Neural crest cell (in vitro differentiated cells): ENCODE results near the gene GDPD5. TPM values are rescaled to one million over a fixed set of nuclear protein-coding genes. Genes with fewer than 3 reads are reported as not detected.

Experiments used
- DNase-seq: peaks from one replicate; pipeline ENCODE4 v3.0.0; 2021; ENCODE audit warnings: low read depth, mixed read lengths, low spot score
- H3K27ac Mint-ChIP-seq: one replicate; pipeline ENCODE4 v1.8.0; 2021; ENCODE audit warnings: mild to moderate bottlenecking, mixed read lengths; ENCODE audit not compliant: unreplicated experiment
- H3K27me3 Mint-ChIP-seq: 2 replicates; pipeline ENCODE4 v1.8.0; 2021; ENCODE audit warnings: low read depth, mild to moderate bottlenecking, mixed read lengths
- H3K36me3 Mint-ChIP-seq: 2 replicates; pipeline ENCODE4 v1.8.0; 2021; ENCODE audit warnings: low read depth, mild to moderate bottlenecking, mixed read lengths
- H3K4me1 Mint-ChIP-seq: 2 replicates; pipeline ENCODE4 v1.8.0; 2021; ENCODE audit warnings: mixed read lengths
- H3K4me3 Mint-ChIP-seq: one replicate; pipeline ENCODE4 v1.8.0; 2021; ENCODE audit warnings: mild to moderate bottlenecking, mixed read lengths
- H3K9me3 Mint-ChIP-seq: 2 replicates; pipeline ENCODE4 v1.8.0; 2021; ENCODE audit warnings: mixed read lengths
- long read RNA-seq: library from polyadenylated mRNA; unstranded; transcript quantifications from one replicate; pipeline ENCODE4 v2.0.0, GENCODE V29; 2020
- total RNA-seq: library from RNA; stranded (reverse); gene quantifications from 2 replicates; pipeline ENCODE4 v1.2.1, GENCODE V29; 2021
- TF ChIP-seq, protein P1 (sequence below): fragments of 200-600 bp; sonication (generic); conservative IDR thresholded peaks from 2 replicates; pipeline ENCODE4 v1.5.0; 2021; ENCODE audit warnings: antibody characterized with exemption, mild to moderate bottlenecking

Gene GDPD5, protein sequence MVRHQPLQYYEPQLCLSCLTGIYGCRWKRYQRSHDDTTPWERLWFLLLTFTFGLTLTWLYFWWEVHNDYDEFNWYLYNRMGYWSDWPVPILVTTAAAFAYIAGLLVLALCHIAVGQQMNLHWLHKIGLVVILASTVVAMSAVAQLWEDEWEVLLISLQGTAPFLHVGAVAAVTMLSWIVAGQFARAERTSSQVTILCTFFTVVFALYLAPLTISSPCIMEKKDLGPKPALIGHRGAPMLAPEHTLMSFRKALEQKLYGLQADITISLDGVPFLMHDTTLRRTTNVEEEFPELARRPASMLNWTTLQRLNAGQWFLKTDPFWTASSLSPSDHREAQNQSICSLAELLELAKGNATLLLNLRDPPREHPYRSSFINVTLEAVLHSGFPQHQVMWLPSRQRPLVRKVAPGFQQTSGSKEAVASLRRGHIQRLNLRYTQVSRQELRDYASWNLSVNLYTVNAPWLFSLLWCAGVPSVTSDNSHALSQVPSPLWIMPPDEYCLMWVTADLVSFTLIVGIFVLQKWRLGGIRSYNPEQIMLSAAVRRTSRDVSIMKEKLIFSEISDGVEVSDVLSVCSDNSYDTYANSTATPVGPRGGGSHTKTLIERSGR
- 13.3 and 15.4 TPM in 2 replicates for total RNA-seq
- long read RNA-seq = 0 reads

DNA sequence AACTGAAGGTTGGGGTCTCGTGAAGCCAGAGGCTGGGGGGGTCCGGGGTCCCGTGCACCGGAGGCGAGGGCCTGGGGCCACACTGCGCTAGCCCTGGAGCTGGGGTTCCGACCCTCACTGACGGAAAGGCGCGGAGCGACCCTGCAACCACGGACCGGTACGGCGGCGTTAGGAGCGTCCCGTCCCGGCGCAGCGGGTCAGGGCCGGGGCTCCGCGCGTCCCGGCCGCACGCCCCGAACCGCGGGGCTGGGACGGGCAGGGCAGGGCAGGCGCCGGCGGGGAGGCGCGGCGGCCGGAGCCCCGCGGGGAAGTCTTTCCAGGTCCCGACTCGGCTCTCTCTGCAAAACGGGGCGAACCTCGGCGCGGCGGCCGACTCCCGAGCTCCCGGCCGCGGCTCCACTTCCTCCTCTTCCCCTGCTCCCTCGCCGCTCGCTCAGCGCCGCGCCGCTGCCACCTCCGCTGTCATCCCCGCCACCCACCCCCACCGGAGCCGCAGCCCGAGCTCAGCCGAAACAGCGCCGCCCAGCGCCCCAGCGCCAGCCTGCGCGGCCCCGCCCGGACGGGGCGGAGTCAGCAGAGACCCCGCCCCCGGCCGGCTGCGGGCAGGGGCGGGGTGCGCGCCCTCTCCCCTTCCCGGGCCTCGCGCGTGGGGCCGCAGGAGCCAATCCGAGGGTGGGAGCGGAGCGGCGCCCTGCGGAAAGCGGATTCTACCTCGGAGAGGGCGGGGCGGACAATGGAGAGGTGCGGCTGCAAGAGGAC lies at the start of gene GDPD5:
Gene GDPD5 (minus strand): TSS at position 509 of the 759 bp plus-strand sequence. CDS start 48,206 bp downstream, outside the sequence.
- Mint-ChIP-seq H3K27ac (no peak within 1 kb of the TSS), H3K4me3 (peak within 1 kb of the TSS; percentile 90), H3K9me3 (no peaks in the 10 kb centered on the region), H3K36me3 (no peaks in the 10 kb centered on the region), H3K27me3 (peaks cover 27% of the 10 kb centered on the region), H3K4me1 (peaks cover 48% of the 10 kb centered on the region)
- TF ChIP-seq, protein P1, sequence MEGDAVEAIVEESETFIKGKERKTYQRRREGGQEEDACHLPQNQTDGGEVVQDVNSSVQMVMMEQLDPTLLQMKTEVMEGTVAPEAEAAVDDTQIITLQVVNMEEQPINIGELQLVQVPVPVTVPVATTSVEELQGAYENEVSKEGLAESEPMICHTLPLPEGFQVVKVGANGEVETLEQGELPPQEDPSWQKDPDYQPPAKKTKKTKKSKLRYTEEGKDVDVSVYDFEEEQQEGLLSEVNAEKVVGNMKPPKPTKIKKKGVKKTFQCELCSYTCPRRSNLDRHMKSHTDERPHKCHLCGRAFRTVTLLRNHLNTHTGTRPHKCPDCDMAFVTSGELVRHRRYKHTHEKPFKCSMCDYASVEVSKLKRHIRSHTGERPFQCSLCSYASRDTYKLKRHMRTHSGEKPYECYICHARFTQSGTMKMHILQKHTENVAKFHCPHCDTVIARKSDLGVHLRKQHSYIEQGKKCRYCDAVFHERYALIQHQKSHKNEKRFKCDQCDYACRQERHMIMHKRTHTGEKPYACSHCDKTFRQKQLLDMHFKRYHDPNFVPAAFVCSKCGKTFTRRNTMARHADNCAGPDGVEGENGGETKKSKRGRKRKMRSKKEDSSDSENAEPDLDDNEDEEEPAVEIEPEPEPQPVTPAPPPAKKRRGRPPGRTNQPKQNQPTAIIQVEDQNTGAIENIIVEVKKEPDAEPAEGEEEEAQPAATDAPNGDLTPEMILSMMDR = peak; percentile 60
- DNase-seq = peak; percentile 77

DNA sequence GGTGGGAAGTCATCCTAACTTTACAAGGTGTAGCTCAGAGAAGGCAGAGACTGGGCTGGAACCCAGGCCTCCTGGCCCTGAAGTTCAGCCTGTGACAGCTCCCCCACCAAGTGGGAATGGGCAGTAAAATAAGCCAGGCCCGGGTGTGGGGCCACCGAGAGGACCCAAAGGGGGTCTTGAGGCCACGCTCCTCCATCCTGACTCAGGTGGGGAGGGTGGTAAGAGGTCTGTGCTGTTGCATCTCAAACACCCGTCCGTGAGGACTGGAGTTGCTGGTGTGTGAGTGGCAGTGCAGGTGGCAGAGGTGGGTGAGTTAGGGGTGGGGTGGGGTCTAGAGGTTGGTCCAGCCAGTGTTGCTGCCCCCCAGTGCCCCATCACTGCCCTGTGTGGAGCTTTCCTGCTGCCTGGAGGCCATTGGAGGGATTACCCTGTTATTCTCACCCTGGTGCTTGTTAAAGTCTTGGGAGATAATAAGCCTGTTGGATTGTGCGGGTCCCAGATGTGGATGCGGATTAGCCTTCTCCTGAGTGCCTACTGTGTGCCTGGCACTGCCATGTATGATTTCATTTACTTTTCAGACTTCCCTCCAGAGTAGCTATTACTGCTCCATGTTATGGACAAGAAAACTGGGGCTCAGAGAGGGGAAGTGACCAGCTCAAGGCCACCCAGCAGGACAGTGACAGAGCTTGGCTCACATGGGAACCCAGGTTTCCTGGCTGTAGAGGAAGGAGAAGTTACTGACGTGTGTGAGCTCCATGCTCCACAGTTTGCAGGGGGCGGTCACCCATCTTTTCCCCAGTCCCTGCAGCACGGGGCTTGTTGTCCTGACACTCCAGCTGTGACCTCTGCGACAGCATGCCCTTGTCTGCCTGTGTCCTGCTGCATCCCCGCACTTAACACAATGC lies 49.2 kb upstream of the GDPD5 start:
- H3K4me3 Mint-ChIP-seq = peak overlapping the region; percentile 34
- DNase-seq = no peak
- H3K9me3 Mint-ChIP-seq = no peaks in the 10 kb centered on the region
- H3K27me3 Mint-ChIP-seq = peaks cover 3% of the 10 kb centered on the region
- peaks cover 23% of the 10 kb centered on the region for H3K4me1 Mint-ChIP-seq
- TF ChIP-seq, protein P1 = no peak
- no peak overlapping the region for H3K27ac Mint-ChIP-seq
- H3K36me3 Mint-ChIP-seq = peaks cover 5% of the 10 kb centered on the region

DNA sequence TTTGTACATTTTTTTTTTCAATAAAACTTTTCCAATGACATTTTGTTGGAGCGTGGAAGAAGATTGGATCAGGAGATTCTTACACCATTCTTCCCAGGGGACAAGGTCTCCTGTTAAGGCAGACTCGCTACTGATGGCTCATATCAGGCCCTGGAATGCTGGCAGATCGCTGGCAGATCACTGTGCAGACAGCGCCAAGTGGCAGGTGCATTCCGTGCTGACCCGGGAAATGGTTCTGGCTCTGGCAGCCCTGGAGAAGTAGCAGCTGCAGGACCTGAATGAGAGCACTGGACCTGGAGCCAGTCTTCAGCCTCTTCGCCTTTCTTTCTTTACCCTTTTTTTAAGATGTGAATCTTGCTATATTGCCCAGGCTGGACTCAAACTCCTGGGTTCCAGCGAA lies 47.0 kb upstream of the GDPD5 start:
- TF ChIP-seq, protein P1 = no peak
- H3K27me3 Mint-ChIP-seq = peaks cover 3% of the 10 kb centered on the region
- no peaks in the 10 kb centered on the region for H3K9me3 Mint-ChIP-seq
- peak overlapping the region; percentile 29 for H3K4me3 Mint-ChIP-seq
- no peak for DNase-seq
- peaks cover 20% of the 10 kb centered on the region for H3K4me1 Mint-ChIP-seq
- H3K36me3 Mint-ChIP-seq = peaks cover 7% of the 10 kb centered on the region
- no peak overlapping the region for H3K27ac Mint-ChIP-seq

DNA sequence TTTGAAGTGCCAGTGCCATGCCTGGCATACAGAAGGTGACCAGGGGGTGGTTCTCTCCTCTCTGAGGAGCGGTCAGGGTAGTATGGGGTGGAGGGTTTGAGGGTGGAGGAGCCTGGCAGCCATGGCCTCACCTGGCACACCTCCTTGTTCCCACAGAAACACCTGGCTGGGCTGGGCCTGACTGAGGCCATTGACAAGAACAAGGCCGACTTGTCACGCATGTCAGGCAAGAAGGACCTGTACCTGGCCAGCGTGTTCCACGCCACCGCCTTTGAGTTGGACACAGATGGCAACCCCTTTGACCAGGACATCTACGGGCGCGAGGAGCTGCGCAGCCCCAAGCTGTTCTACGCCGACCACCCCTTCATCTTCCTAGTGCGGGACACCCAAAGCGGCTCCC lies 45.9 kb upstream of the GDPD5 start:
- Mint-ChIP-seq H3K4me1 (peaks cover 9% of the 10 kb centered on the region), H3K4me3 (no peak overlapping the region), H3K27ac (no peak overlapping the region), H3K9me3 (no peaks in the 10 kb centered on the region), H3K27me3 (peaks cover 3% of the 10 kb centered on the region), H3K36me3 (peaks cover 7% of the 10 kb centered on the region)
- TF ChIP-seq, protein P1 = no peak
- DNase-seq = no peak
